Ectodermal cell (in vitro differentiated cells): ENCODE measurements around the gene TP53I11.

Experiments
- H3K27ac ChIP-seq: 2 replicates; pipeline ENCODE4 v1.7.0; 2013; ENCODE audit warnings: mild to moderate bottlenecking, low read depth, low read length; ENCODE audit not compliant: insufficient read depth, poor library complexity, severe bottlenecking
- H3K27me3 ChIP-seq: 2 replicates; pipeline ENCODE4 v1.7.0; 2013; ENCODE audit warnings: mild to moderate bottlenecking, low read length; ENCODE audit not compliant: insufficient read depth, control insufficient read depth, poor library complexity, severe bottlenecking
- H3K36me3 ChIP-seq: one replicate; pipeline ENCODE4 v1.7.0; 2013; ENCODE audit warnings: low read length; ENCODE audit not compliant: control insufficient read depth, insufficient read depth
- H3K4me1 ChIP-seq: one replicate; pipeline ENCODE4 v1.7.0; 2013; ENCODE audit warnings: low read length; ENCODE audit not compliant: control insufficient read depth, insufficient read depth
- H3K4me3 ChIP-seq: 2 replicates; pipeline ENCODE4 v1.7.0; 2013; ENCODE audit warnings: low read depth, low read length, control low read depth; ENCODE audit not compliant: insufficient read depth
- H3K9me3 ChIP-seq: 2 replicates; pipeline ENCODE4 v1.7.0; 2013; ENCODE audit warnings: mild to moderate bottlenecking, low read length, moderate library complexity; ENCODE audit not compliant: control insufficient read depth
- WGBS, 2 experiments: methylation state at CpG; one replicate each; pipeline ENCODE4 v1.1.7; 2013; ENCODE audit warnings: missing lambda C conversion rate in 2 of 2; 5-methylcytosine and 5-hydroxymethylcytosine counted together

The TP53I11 gene

DNA sequence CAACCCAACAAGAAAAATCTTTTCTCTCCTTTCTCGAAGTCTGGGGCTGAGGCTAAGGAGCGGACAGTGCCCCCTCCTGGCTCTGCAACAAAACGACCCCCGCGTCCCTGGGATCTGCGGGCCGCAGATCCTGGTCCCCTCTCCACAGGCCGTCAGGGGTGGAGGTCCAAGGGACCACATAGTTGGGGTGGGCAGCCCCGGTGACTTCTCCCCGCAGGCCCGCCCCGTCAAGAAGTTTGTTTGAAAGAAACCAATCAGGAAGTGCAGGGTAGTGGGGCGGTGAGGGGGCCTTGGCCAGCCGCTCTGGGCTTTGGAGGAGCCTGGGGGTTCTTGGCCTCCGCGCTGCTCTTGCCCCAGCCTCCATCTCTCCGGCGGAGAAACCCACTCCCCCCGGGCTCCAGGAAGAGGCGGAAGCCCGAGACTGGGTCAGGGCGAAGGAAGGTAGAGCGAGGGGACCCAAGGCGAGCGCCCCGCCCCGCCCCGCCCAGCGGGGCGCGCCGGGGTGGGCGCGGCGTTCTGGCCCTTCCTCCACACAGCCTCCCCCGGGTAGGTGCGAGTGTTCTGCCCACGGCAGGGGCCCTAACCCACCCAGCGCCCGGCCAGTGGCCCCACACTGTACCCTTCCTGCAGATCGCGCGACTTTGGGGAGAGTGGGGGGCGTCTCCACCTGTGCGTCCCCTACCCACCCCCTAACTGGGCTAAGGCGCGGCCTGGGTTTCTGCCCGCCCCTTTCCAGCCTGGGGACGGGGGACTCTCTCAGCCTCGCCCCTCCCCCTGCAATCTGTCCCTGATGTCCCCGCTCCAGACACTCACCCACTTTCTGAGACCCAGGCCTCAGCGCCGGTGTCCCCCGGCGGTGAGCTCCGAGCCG is 1.3 kb downstream of the TP53I11 start:
- no peaks in the 10 kb centered on the region for H3K36me3 ChIP-seq
- no peaks in the 10 kb centered on the region for H3K9me3 ChIP-seq
- peak overlapping the region; percentile 79 for H3K4me3 ChIP-seq
- WGBS, 2 experiments, result 2% methylated on average over 57 of the region's 57 CpGs
- H3K27ac ChIP-seq, result peak overlapping the region; percentile 47
- H3K27me3 ChIP-seq, result no peaks in the 10 kb centered on the region
- H3K4me1 ChIP-seq, result peaks cover 52% of the 10 kb centered on the region

DNA sequence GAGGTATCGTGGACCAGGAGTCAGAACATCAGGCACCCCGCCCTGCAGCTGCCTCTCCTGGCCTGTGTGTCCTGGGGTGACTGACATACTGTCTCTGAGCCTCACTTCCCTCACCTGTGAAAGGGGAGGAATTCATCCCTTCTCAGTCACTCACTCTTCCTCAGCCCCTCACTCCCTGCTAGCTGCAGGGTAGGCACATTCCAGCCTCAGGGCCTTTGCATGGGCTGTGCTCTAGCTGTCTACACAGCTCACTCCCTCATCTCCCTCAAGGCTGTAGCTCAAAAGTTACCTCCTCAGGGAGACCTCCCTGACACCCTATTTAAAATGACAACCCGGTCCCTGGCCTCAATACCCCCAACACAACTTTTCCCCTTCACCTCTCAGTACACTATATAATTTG is 2.5 kb downstream of the TP53I11 start:
- H3K36me3 ChIP-seq, result no peaks in the 10 kb centered on the region
- WGBS, 2 experiments, result 93 to 96% methylated on average over 3 of the region's 3 CpGs
- no peaks in the 10 kb centered on the region for H3K9me3 ChIP-seq
- no peaks in the 10 kb centered on the region for H3K27me3 ChIP-seq
- H3K4me1 ChIP-seq, result peaks cover 60% of the 10 kb centered on the region
- H3K27ac ChIP-seq, result no peak overlapping the region
- H3K4me3 ChIP-seq, result no peak overlapping the region

DNA sequence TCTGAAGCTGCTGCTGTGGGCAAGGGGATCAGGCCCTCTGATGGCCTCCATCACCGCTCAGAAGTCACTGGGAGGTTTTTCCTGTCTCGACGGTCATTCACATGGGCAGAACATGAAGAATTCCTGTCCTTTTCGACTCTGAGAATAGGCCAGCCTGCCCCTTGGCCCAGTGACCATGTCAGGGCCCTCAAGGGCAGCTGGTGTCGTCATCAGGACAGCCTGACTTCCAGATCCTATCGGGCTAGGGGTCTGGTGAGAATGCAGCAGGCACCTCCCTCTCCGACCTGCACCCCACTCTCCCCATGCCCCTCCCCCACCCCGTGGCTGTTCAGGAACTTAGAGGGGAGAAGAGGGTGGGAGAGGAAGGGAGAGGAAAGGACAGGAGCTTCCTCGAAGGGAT is 3.6 kb downstream of the TP53I11 start:
- no peaks in the 10 kb centered on the region for H3K36me3 ChIP-seq
- H3K4me1 ChIP-seq, result peaks cover 58% of the 10 kb centered on the region
- H3K4me3 ChIP-seq, result no peak overlapping the region
- no peaks in the 10 kb centered on the region for H3K27me3 ChIP-seq
- 67% methylated on average over 8 of the region's 9 CpGs for WGBS, 2 experiments
- no peaks in the 10 kb centered on the region for H3K9me3 ChIP-seq
- no peak overlapping the region for H3K27ac ChIP-seq

DNA sequence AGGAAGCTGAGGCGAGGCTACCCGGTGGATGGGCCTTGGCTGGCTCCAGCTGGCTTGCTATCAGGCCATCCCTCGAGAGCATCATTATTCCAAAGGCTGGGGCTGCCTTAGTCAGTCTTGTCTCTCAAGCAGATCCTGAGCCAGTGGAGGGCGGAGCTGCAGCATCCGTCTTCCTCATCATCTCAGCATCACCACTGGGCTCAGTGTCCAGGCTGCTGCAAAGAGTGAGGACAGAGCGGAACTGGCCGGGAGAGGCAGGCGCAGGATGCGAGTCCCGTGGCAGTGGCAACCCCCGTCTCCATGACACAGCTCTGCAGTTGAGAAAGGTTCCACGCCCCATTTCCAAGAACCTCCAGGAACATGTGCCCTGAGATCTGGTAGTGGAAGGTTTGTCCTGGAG is 4.4 kb downstream of the TP53I11 start:
- Histone ChIP-seq H3K4me1 (peaks cover 58% of the 10 kb centered on the region), H3K4me3 (no peak overlapping the region), H3K27me3 (no peaks in the 10 kb centered on the region), H3K36me3 (no peaks in the 10 kb centered on the region), H3K27ac (no peak overlapping the region), H3K9me3 (no peaks in the 10 kb centered on the region)
- 88 to 89% methylated on average over 12 of the region's 12 CpGs for WGBS, 2 experiments

DNA sequence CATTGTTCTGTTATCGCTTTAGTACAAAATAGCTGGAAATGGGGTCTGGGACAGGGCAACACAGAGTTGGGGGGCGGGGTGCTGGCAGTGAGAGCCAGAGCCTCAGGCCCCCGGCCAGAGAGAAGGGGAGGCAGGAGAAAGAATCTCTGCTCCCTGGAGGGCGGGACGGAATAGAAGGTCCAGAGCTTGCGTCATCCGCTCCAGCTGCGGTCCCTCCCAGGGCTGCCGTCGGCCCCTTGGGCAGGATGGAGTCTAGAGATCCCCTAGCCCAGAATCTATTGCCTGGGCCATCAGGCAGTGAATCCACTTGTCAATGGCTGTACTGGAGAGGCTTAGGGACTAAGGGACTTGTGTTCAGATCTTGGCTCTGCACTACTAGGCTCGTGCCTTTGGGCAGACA is 5.0 kb downstream of the TP53I11 start:
- Histone ChIP-seq H3K4me1 (peaks cover 58% of the 10 kb centered on the region), H3K4me3 (no peak overlapping the region), H3K36me3 (peaks cover 3% of the 10 kb centered on the region), H3K27ac (no peak overlapping the region), H3K9me3 (no peaks in the 10 kb centered on the region), H3K27me3 (no peaks in the 10 kb centered on the region)
- 85 to 89% methylated on average over 11 of the region's 11 CpGs for WGBS, 2 experiments

DNA sequence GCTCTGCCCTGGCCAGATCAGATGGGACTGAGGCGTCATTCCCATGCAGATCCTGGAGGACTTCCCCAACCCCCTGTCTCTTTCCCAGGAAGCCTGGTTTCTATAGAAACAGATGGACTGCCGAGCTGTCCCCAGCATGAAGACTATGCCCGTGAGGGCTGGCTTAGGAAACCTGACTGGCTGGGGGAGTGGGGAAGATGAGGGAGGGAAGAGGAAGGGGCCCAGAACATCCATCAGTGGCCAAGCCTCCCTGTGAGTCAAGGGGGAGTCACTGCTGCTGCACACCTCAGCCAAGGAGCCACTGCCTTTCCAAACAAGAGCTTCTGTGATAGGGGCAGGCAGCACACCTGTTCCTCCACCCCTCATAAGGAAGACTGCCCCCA is 5.8 kb downstream of the TP53I11 start:
- 2% methylated on average over 3 of the region's 3 CpGs for WGBS, 2 experiments
- no peak overlapping the region for H3K4me3 ChIP-seq
- H3K27me3 ChIP-seq, result no peaks in the 10 kb centered on the region
- H3K9me3 ChIP-seq, result no peaks in the 10 kb centered on the region
- H3K27ac ChIP-seq, result no peak overlapping the region
- peaks cover 58% of the 10 kb centered on the region for H3K4me1 ChIP-seq
- peaks cover 6% of the 10 kb centered on the region for H3K36me3 ChIP-seq

DNA sequence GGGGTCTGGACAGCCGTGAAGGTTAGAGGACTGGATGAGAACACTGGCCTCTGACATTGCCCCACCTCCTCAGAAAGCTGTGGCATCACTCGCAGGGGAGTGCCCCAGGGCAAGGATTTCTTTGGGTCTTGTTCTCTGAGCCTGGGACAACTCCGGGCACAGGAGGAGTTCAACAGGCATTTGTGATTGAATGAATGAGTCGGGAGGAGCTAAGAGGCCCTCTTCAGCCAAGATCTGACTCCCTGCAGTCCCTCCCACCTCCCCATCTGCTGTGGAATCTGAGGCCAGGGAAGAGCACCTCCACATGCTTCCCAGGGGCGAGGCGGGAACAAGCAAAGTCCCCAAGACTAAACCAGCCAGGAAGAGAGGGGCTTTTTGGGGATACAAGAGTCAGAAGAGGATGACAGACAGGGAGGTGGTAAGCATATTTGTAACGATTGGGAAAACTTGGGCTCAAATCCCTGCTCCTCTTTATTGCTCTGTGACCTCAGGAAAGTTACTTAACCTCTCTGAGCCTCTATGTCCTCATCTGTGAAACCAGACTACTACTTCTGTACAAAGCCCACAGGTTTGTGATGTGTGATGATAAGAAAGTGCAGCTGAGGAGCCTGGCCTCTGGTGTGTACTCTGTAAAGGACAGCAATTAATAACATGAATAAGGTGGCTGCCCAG is 6.4 kb downstream of the TP53I11 start:
- 16 to 21% methylated on average over 7 of the region's 7 CpGs for WGBS, 2 experiments

DNA sequence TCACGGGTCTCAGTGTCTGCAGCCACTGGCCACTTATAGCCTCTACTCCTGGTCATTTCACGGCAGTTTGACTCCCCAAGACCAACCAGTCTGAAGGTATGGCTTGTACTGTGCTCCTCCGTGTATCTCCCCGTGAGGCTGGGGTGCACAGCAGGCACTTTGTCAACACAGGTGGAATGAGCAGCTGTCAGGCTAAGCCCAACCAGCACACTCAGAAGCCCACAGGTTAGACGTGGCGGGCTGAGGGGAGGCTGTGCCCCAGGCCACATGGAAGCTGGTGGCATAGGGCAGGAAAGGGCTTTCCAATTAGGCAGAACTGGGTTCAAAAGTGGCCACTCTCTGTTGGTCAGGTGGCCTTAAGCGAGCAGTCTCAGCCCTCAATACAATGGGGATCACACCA is 7.0 kb downstream of the TP53I11 start:
- no peaks in the 10 kb centered on the region for H3K27me3 ChIP-seq
- 39 to 44% methylated on average over 7 of the region's 7 CpGs for WGBS, 2 experiments
- H3K36me3 ChIP-seq, result peaks cover 6% of the 10 kb centered on the region
- H3K9me3 ChIP-seq, result no peaks in the 10 kb centered on the region
- H3K27ac ChIP-seq, result no peak overlapping the region
- H3K4me3 ChIP-seq, result no peak overlapping the region
- H3K4me1 ChIP-seq, result peaks cover 56% of the 10 kb centered on the region

More for the DNA sequence above, 6.4 kb downstream of the TP53I11 start:
- Histone ChIP-seq H3K4me3 (no peak overlapping the region), H3K9me3 (no peaks in the 10 kb centered on the region), H3K36me3 (peaks cover 6% of the 10 kb centered on the region), H3K4me1 (peaks cover 58% of the 10 kb centered on the region), H3K27me3 (no peaks in the 10 kb centered on the region), H3K27ac (no peak overlapping the region)

DNA sequence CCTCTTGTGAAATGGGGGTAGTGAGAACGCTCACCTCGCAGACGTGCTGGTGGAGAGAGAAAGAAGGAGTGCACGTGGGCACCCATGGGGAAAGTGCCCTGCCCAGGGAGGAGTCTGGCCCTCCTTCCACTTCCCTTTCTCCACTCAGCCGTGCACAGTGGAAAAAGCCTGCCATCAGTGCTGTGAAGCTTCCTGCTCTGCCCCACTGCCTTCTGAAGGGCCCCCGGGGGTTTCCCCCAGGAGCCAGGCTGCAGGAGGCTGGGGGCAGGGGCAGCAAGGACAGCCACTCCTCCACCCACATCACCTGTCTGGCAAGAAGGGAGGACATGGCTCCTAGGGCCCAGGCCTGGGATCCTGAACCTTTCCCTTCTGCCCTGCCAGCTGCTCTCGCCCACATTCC is 7.6 kb downstream of the TP53I11 start:
- WGBS, 2 experiments, result 77% methylated on average over 7 of the region's 7 CpGs
- H3K27me3 ChIP-seq, result no peaks in the 10 kb centered on the region
- H3K9me3 ChIP-seq, result no peaks in the 10 kb centered on the region
- H3K4me1 ChIP-seq, result peaks cover 52% of the 10 kb centered on the region
- H3K27ac ChIP-seq, result no peak overlapping the region
- peaks cover 6% of the 10 kb centered on the region for H3K36me3 ChIP-seq
- no peak overlapping the region for H3K4me3 ChIP-seq

DNA sequence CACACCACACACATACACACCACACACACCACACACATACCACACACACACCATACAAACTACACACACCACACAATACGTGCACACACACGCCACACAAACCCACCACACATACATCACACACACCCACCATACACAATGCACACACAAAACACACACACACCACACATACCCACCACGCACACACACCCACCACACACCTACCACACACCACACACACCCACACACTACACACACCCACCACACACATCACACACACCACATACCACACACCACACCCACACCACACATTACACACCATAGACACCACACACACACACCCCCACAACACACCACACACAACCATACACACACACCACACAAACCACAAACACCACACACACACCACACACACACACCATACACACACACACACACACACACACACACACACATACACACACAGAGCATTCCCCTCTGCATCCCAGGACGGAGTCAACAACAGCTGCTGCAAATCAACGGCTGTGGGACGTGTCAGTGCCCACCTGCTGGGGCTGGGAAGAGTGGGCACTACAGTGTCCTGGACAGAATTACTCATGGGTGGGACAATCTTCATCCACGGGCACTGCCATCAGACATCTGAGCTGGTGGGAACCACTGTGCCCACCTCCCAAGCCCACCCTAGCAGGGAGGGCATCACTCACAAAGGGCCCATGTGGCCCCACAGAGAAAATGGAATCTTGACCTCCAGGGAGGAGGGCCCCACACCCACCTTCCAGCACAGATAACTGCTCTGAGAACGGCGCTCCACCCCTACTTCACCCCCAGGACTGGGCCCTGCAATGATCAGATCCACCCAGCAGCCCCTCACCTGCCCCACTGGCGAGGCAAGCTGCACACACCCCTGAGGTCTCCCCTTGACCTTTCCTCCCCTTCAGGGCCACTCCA is 8.4 kb downstream of the TP53I11 start:
- Histone ChIP-seq H3K27me3 (no peaks in the 10 kb centered on the region), H3K9me3 (no peaks in the 10 kb centered on the region), H3K36me3 (peaks cover 6% of the 10 kb centered on the region), H3K4me1 (peaks cover 51% of the 10 kb centered on the region), H3K27ac (no peak overlapping the region), H3K4me3 (no peak overlapping the region)
- 88% methylated on average over 10 of the region's 10 CpGs for WGBS, 2 experiments
